Measurements from ENCODE around the gene KCNK7. TPM values are rescaled to one million over a fixed set of nuclear protein-coding genes. Genes with fewer than 3 reads are reported as not detected.

Gene KCNK7
- total and polyA plus RNA-seq, 2 donors (not counting 3 experiments of a cell fraction or from before 2014, with no cell fraction given) = 0.17 to 0.60 TPM

GRCh38 chr11:65634109-65634436, 38.5 kb upstream of the KCNK7 start:
- Histone ChIP-seq H3K27me3 (ENCODE audit: control insufficient read depth in 2 of 2, insufficient read depth in 2 of 2, low read length in 2 of 2) (no peaks in the 10 kb centered on the region), H3K9me1 (replicated peaks; ENCODE audit: control insufficient read depth, extremely low read depth, insufficient read depth, low read length) (no peaks in the 10 kb centered on the region), H3K9me3 (replicated peaks; ENCODE audit: control insufficient read depth, insufficient read depth, low read length) (no peaks in the 10 kb centered on the region), H4K20me1 (replicated peaks; ENCODE audit: control insufficient read depth, extremely low read depth, insufficient read depth, low read length) (no peaks in the 10 kb centered on the region), H3K27ac (ENCODE audit: insufficient read depth, low read depth, low read length) (no peak overlapping the region), H3K9ac (replicated peaks; ENCODE audit: extremely low read depth, insufficient read depth, low read length) (no peak overlapping the region), H3K4me1 (ENCODE audit: control insufficient read depth, extremely low read depth, insufficient read depth, low read length) (peaks cover 13% of the 10 kb centered on the region), H3K36me3 (ENCODE audit: control insufficient read depth in 2 of 2, extremely low read depth in 1 of 2, insufficient read depth in 2 of 2, low read length in 2 of 2) (peaks cover 9 to 49% of the 10 kb centered on the region in 2 experiments), H2AFZ (ENCODE audit: low read depth, low read length) (no peak overlapping the region), H3K4me2 (ENCODE audit: insufficient read depth, low read length) (no peak overlapping the region), H3K4me3 (replicated peaks in 1 of 3; ENCODE audit: insufficient read depth in 1 of 3, low read depth in 1 of 3, low read length in 3 of 3) (no peak overlapping the region), H3K79me2 (ENCODE audit: control insufficient read depth, insufficient read depth, low read length) (peaks cover 6% of the 10 kb centered on the region)
- intact Hi-C loops (cut with micrococcal nuclease) (no loop called here), dilution Hi-C loops (cut with MboI; ENCODE audit: extremely low pct_ligation_motif_present, low sequenced_read_pairs) (no loop called here)
- no TSS peak for BruUV-seq (replicated peaks)
- POLR2A ChIA-PET = no interaction called here
- TF ChIP-seq MYC (IDR thresholded peaks at IDR 0.05; ENCODE audit: low read depth, low read length) (no peak), POLR2AphosphoS5 (IDR thresholded peaks at IDR 0.05; ENCODE audit: insufficient read depth, low read depth, low read length) (no peak), JUN (IDR thresholded peaks at IDR 0.05; ENCODE audit: borderline replicate concordance, insufficient read depth, insufficient read length, low read depth) (no peak), CTCF (IDR thresholded peaks at IDR 0.05; ENCODE audit: extremely low read depth in 1 of 2, insufficient read depth in 1 of 2, low read depth in 1 of 2, low read length in 2 of 2) (no peak), EZH2 (IDR thresholded peaks at IDR 0.05; ENCODE audit: borderline replicate concordance, low read depth, low read length, severe bottlenecking) (no peak), POLR2A (IDR thresholded peaks at IDR 0.05; ENCODE audit: low read depth, low read length) (no peak), FOS (IDR thresholded peaks at IDR 0.05; ENCODE audit: borderline replicate concordance, insufficient read depth, low read length) (no peak), MAX (IDR thresholded peaks at IDR 0.05; ENCODE audit: insufficient read depth, insufficient read length) (no peak), GATA2 (IDR thresholded peaks at IDR 0.05; ENCODE audit: insufficient read depth, insufficient read length, low read depth, low read length) (no peak)
- FAIRE-seq = no peak
- no peak for DNase-seq (ENCODE audit: low read depth, low spot score)
- CTCF ChIA-PET = interaction anchor here (1.1 kb wide), 1 partner anchor 183 kb away, joined by 3 read pairs; no protein-coding TSS in a partner anchor

All from endothelial cell of umbilical vein (primary cell).